ENCODE results near the gene ZNF48. TPM values are rescaled to one million over a fixed set of nuclear protein-coding genes. Genes with fewer than 3 reads are reported as not detected.

ZNF48 gene
- total RNA-seq (ENCODE audit: low replicate concordance), result 2.2 and 8.8 TPM in 2 replicates

GRCh38 chr16:30395155-30395991, at the start of gene ZNF48:
Gene ZNF48 (plus strand): TSS chr16:30395420. CDS start chr16:30395795, 375 bp downstream.

GRCh38 chr16:30355144-30355953, 39.9 kb upstream of the ZNF48 start, which contains the start of gene CD2BP2:
Gene CD2BP2 (minus strand): TSS chr16:30355308. CDS start chr16:30354681, 627 bp downstream.

GRCh38 chr16:30370456-30371247, 24.6 kb upstream of the ZNF48 start, which contains the start of gene TBC1D10B:
Gene TBC1D10B (minus strand): TSS chr16:30370494. CDS start chr16:30370183, 311 bp downstream.

GRCh38 chr16:30374538-30374937, 20.7 kb upstream of the ZNF48 start, which contains the start of gene MYL11:
Gene MYL11 (plus strand): TSS chr16:30374802. CDS start chr16:30374858, 56 bp downstream.

GRCh38 chr16:30382111-30382881, 12.9 kb upstream of the ZNF48 start, which contains the start of gene SEPTIN1:
Gene SEPTIN1 (minus strand): TSS chr16:30382561. CDS start chr16:30382542, 19 bp downstream.

GRCh38 chr16:30407102-30407803, 12.0 kb downstream of the ZNF48 start, which contains the start of gene ZNF771:
Gene ZNF771 (plus strand): TSS chr16:30407606. CDS start chr16:30408054, 448 bp downstream.

GRCh38 chr16:30429678-30430427, 34.6 kb downstream of the ZNF48 start, which contains the start of gene DCTPP1:
Gene DCTPP1 (minus strand): TSS chr16:30430030. CDS start chr16:30429980, 50 bp downstream.

GRCh38 chr16:30445408-30446202, 50.4 kb downstream of the ZNF48 start, which contains the start of gene SEPHS2:
Gene SEPHS2 (minus strand): TSS chr16:30445874. CDS start chr16:30445727, 147 bp downstream.

Other genes with a start within 250 kb of the ZNF48 start
- gene CORO1A, start 211.8 kb upstream of the ZNF48 start, total RNA-seq (ENCODE audit: low replicate concordance), result 0.47 and 1.9 TPM in 2 replicates
- gene BOLA2B, start 201.8 kb upstream of the ZNF48 start, total RNA-seq (ENCODE audit: low replicate concordance), result 23.3 and 43.5 TPM in 2 replicates
- 6.2 and 39.7 TPM in 2 replicates for gene SLX1A, start 201.5 kb upstream of the ZNF48 start, total RNA-seq (ENCODE audit: low replicate concordance)
- gene SULT1A3, start 196.2 kb upstream of the ZNF48 start, total RNA-seq (ENCODE audit: low replicate concordance), result 1.2 and 1.4 TPM in 2 replicates
- gene NPIPB13, start 146.9 kb upstream of the ZNF48 start, total RNA-seq (ENCODE audit: low replicate concordance), result 0.68 and 1.5 TPM in 2 replicates
- 25.4 and 31.0 TPM in 2 replicates for gene CD2BP2, start 40.1 kb upstream of the ZNF48 start, total RNA-seq (ENCODE audit: low replicate concordance)
- 16.8 and 18.7 TPM in 2 replicates for gene TBC1D10B, start 24.9 kb upstream of the ZNF48 start, total RNA-seq (ENCODE audit: low replicate concordance)
- gene MYL11, start 20.6 kb upstream of the ZNF48 start, total RNA-seq (ENCODE audit: low replicate concordance), result not detected in 2 replicates
- gene SEPTIN1, start 12.9 kb upstream of the ZNF48 start, total RNA-seq (ENCODE audit: low replicate concordance), result 0.12 and 0.15 TPM in 2 replicates
- gene ZNF771, start 12.2 kb downstream of the ZNF48 start, total RNA-seq (ENCODE audit: low replicate concordance), result 8.3 and 9.2 TPM in 2 replicates
- 4.8 and 15.9 TPM in 2 replicates for gene DCTPP1, start 34.6 kb downstream of the ZNF48 start, total RNA-seq (ENCODE audit: low replicate concordance)
- 12.4 and 19.2 TPM in 2 replicates for gene SEPHS2, start 50.5 kb downstream of the ZNF48 start, total RNA-seq (ENCODE audit: low replicate concordance)
- under 0.01 TPM in 1 of 2 replicates, not detected in the other for gene ITGAL, start 77.3 kb downstream of the ZNF48 start, total RNA-seq (ENCODE audit: low replicate concordance)
- 10.3 and 12.0 TPM in 2 replicates for gene ZNF768, start 131.1 kb downstream of the ZNF48 start, total RNA-seq (ENCODE audit: low replicate concordance)
- 2.2 and 6.6 TPM in 2 replicates for gene ZNF747, start 139.4 kb downstream of the ZNF48 start, total RNA-seq (ENCODE audit: low replicate concordance)
- 0.70 and 3.5 TPM in 2 replicates for gene ZNF764, start 163.0 kb downstream of the ZNF48 start, total RNA-seq (ENCODE audit: low replicate concordance)
- 3.2 and 9.0 TPM in 2 replicates for gene ZNF688, start 176.3 kb downstream of the ZNF48 start, total RNA-seq (ENCODE audit: low replicate concordance)
- 6.3 and 6.8 TPM in 2 replicates for gene ZNF785, start 190.3 kb downstream of the ZNF48 start, total RNA-seq (ENCODE audit: low replicate concordance)
- 1.9 and 3.3 TPM in 2 replicates for gene ZNF689, start 215.0 kb downstream of the ZNF48 start, total RNA-seq (ENCODE audit: low replicate concordance)